ENCODE results near the gene SORCS2. TPM values are rescaled to one million over a fixed set of nuclear protein-coding genes. Genes with fewer than 3 reads are reported as not detected.

The SORCS2 gene
- total RNA-seq, 4 donors from 2014 or later = 2.0 to 7.4 (median 3.6) TPM

DNA sequence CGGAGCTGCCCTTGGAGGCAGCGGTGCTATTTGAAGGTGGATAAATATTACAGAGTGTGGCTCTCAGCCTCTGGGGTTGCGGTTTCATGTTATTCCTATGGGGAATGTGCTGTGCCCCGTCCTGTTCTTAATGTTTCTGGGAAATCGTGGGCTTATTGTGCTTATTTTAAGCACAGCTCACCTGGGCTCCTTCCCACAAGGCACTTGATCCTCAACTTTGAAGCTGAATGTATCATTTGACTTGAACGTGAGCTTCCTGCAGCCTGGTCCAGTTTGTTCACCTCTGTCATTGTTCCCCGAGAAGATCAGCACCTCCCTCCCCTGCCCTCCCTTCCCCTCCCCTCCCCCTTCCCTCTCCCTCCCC, 3.9 kb downstream of the SORCS2 start:
- peak overlapping the region in 2 of 4 donors; percentile 7 to 61 for H3K27ac ChIP-seq
- no peak for TF ChIP-seq POLR2A (IDR thresholded peaks at IDR 0.05)
- TF ChIP-seq, protein P1, sequence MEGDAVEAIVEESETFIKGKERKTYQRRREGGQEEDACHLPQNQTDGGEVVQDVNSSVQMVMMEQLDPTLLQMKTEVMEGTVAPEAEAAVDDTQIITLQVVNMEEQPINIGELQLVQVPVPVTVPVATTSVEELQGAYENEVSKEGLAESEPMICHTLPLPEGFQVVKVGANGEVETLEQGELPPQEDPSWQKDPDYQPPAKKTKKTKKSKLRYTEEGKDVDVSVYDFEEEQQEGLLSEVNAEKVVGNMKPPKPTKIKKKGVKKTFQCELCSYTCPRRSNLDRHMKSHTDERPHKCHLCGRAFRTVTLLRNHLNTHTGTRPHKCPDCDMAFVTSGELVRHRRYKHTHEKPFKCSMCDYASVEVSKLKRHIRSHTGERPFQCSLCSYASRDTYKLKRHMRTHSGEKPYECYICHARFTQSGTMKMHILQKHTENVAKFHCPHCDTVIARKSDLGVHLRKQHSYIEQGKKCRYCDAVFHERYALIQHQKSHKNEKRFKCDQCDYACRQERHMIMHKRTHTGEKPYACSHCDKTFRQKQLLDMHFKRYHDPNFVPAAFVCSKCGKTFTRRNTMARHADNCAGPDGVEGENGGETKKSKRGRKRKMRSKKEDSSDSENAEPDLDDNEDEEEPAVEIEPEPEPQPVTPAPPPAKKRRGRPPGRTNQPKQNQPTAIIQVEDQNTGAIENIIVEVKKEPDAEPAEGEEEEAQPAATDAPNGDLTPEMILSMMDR (IDR thresholded peaks at IDR 0.05) = no peak
- TF ChIP-seq EP300 (IDR thresholded peaks at IDR 0.05) = no peak
- no peak for TF ChIP-seq POLR2AphosphoS5 (IDR thresholded peaks at IDR 0.05)

DNA sequence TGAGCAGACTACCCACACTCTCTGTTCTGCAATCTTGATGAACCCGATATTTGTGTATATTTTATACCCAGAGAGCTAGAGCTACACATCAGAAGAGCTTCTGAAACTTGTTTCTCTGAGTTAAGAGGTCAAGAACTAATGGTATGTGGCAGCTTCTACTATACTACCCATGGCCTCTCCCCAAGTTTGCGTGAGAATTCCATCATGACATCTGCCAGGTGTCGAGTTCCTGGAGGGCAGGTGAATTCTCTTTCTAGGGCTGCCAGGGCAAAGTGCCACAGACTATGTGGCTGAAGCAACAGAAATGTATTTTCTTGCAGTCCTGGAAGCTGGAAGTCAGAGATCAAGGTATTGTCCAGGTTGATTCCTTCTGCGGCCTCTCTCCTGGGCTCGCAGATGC, 4.4 kb downstream of the SORCS2 start:
- H3K27me3 ChIP-seq = peaks cover 23% of the 10 kb centered on the region
- H3K36me3 ChIP-seq = no peaks in the 10 kb centered on the region
- peaks cover 0 to 62% (median 18%) of the 10 kb centered on the region in 3 donors for H3K4me1 ChIP-seq
- peak overlapping the region in 1 of 4 donors; percentile 7 for H3K27ac ChIP-seq
- no peaks in the 10 kb centered on the region for H3K9me3 ChIP-seq
- H3K4me3 ChIP-seq = no peak overlapping the region
- TF ChIP-seq, protein P1 (IDR thresholded peaks at IDR 0.05) = no peak
- no peak for TF ChIP-seq POLR2AphosphoS5 (IDR thresholded peaks at IDR 0.05)
- no peak for TF ChIP-seq EP300 (IDR thresholded peaks at IDR 0.05)
- TF ChIP-seq POLR2A (IDR thresholded peaks at IDR 0.05) = no peak
- 40 to 65% methylated on average over 2 to 5 of the region's 5 CpGs for WGBS, 2 donors (ENCODE audit: low coverage in 1 of 2)
- no peak for ATAC-seq

More for the DNA sequence above, 3.9 kb downstream of the SORCS2 start:
- Histone ChIP-seq H3K4me3 (no peak overlapping the region), H3K9me3 (no peaks in the 10 kb centered on the region), H3K27me3 (peaks cover 27% of the 10 kb centered on the region), H3K4me1 (peaks cover 0 to 62% (median 18%) of the 10 kb centered on the region in 3 donors), H3K36me3 (no peaks in the 10 kb centered on the region)
- no peak for ATAC-seq
- 26 to 36% methylated on average over 4 to 6 of the region's 7 CpGs for WGBS, 2 donors (ENCODE audit: low coverage in 1 of 2)

DNA sequence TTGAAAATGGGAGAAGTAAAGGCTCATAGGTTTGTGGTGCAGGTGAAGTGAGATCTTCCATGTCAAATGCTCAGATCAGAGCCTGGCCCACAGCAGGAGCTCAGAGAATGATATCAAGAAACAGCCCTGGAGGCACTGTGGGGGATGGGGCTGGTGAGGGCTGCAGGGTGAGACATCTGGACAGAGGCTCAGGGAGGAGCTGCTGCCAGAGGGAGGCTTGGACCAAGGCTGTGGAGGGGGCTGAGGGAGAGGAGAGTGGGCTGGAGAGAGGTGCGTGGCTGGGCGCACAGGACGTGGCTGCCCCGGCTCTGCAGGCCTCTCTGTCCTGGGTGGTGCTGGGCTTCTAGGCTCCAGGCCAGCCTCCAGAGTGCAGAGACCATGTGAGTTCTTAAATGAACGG, 5.6 kb downstream of the SORCS2 start:
- peaks cover 16% of the 10 kb centered on the region for H3K27me3 ChIP-seq
- no peak overlapping the region for H3K27ac ChIP-seq
- ATAC-seq = no peak
- no peaks in the 10 kb centered on the region for H3K9me3 ChIP-seq
- no peak for TF ChIP-seq EP300 (IDR thresholded peaks at IDR 0.05)
- TF ChIP-seq POLR2A (IDR thresholded peaks at IDR 0.05) = no peak
- TF ChIP-seq, protein P1 (IDR thresholded peaks at IDR 0.05) = no peak
- no peak for TF ChIP-seq POLR2AphosphoS5 (IDR thresholded peaks at IDR 0.05)
- 100% methylated on average over 1 of the region's 5 CpGs; no CpG with 5 or more reads in 1 of the 2 donors for WGBS, 2 donors (ENCODE audit: low coverage in 1 of 2)
- H3K4me1 ChIP-seq = peaks cover 0 to 59% (median 13%) of the 10 kb centered on the region in 3 donors
- no peak overlapping the region for H3K4me3 ChIP-seq
- H3K36me3 ChIP-seq = no peaks in the 10 kb centered on the region

DNA sequence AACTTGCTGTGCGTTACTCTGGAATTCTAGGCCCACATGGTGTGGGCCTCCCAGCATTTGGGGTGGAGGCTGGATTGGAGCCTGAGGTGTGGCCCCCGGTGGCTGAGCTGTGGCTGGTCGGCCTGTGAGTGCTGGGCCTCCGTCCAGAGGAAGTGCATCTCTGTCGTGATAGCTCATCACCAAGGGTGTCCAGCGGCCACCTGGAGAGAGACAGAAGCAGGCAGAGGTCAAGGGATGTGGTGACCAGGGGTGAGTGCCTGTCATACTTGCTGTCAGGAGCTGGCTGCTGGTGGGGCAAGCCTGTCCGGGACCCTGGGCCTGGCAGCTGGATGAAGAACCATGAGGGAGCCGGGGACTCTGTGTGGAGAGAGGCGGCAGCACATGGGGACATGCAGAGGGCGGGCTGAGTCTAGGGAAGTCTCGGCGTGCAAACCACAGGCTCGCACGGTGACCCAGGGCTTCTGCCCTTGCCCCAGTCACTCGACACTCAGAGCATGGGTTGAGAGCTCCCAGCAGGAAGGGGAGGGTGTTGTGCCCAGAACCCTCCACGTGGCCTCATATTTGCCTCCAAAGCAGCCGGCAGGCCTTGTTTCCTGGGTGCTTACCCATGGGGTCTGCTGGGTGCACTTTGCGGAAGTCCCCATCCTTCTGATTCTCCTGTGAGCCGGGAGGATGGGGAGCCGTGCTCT, 6.2 kb downstream of the SORCS2 start:
- Histone ChIP-seq H3K27ac (no peak overlapping the region), H3K27me3 (peaks cover 9% of the 10 kb centered on the region), H3K4me3 (no peak overlapping the region), H3K4me1 (peaks cover 0 to 52% (median 6%) of the 10 kb centered on the region in 3 donors), H3K9me3 (no peaks in the 10 kb centered on the region), H3K36me3 (no peaks in the 10 kb centered on the region)
- ATAC-seq = no peak
- no peak for TF ChIP-seq POLR2AphosphoS5 (IDR thresholded peaks at IDR 0.05)
- TF ChIP-seq, protein P1 (IDR thresholded peaks at IDR 0.05) = no peak
- no peak for TF ChIP-seq EP300 (IDR thresholded peaks at IDR 0.05)
- TF ChIP-seq POLR2A (IDR thresholded peaks at IDR 0.05) = no peak
- 60 to 100% methylated on average over 1 of the region's 20 CpGs for WGBS, 2 donors (ENCODE audit: low coverage in 1 of 2)
